Ovary (tissue), 9 donors: ENCODE results near the gene KLHL3. TPM values are rescaled to one million over a fixed set of nuclear protein-coding genes. Genes with fewer than 3 reads are reported as not detected.

Source experiments
- DNase-seq, 5 donors: peaks; one replicate each; pipeline ENCODE4 v3.0.0-alpha.2; 2019 to 2020
- H3K27ac ChIP-seq, 2 donors: fragments of 200-600 bp; one replicate each; pipeline versions ENCODE4 v1.5.1 to v1.8.0; 2019 to 2022
- H3K27me3 ChIP-seq: fragments of 200-600 bp; one replicate; pipeline ENCODE4 v1.8.0; 2022
- H3K36me3 ChIP-seq: fragments of 200-600 bp; sonication (generic); one replicate; pipeline ENCODE4 v1.5.1; 2019
- H3K4me1 ChIP-seq: one replicate; pipeline ENCODE4 v1.8.1; 2013; ENCODE audit warnings: mild to moderate bottlenecking, moderate library complexity; ENCODE audit not compliant: insufficient read depth
- H3K4me3 ChIP-seq: fragments of 200-600 bp; sonication (generic); one replicate; pipeline ENCODE4 v1.5.1; 2017
- H3K9me3 ChIP-seq, 2 donors: fragments of 200-600 bp in 1 of 2; sonication (generic) in 1 of 2; one replicate each; pipeline versions ENCODE4 v1.5.1 to v1.8.1; 2013 to 2019; ENCODE audit warnings: mild to moderate bottlenecking in 1 of 2, moderate library complexity in 1 of 2
- CTCF ChIP-seq, 3 donors: fragments of 450-650 bp in 2 of 3; fragments of 200-600 bp in 1 of 3; IDR thresholded peaks; one replicate each; pipeline versions ENCODE4 v1.5.1 to v1.8.0; 2016 to 2022; ENCODE audit warnings: antibody characterized with exemption in 3 of 3, mild to moderate bottlenecking in 1 of 3
- EP300 ChIP-seq: sonication (generic); formaldehyde crosslinking; IDR thresholded peaks from one replicate; pipeline ENCODE4 v1.6.1; 2017; ENCODE audit warnings: antibody characterized with exemption
- POLR2A ChIP-seq: fragments of 450-650 bp; IDR thresholded peaks from one replicate; pipeline ENCODE4 v1.6.1; 2017; ENCODE audit warnings: antibody characterized with exemption, mild to moderate bottlenecking, moderate library complexity
- WGBS, 3 donors: extraction: QIAGEN DNeasy Blood & Tissue Kit in 1 of 3; methylation state at CpG; one replicate each; pipeline versions ENCODE4 v1.1.5 to v1.1.7; 2013 to 2017; 5-methylcytosine and 5-hydroxymethylcytosine counted together
- intact Hi-C, 4 donors: fragments of 100-400 bp; cut with DNase I; formaldehyde crosslinking; loops; one replicate each; pipeline versions ENCODE4 v1.11.0 to v1.15.1; 2022 to 2023
- polyA plus RNA-seq, 2 donors: library from polyadenylated mRNA; stranded (reverse); fragments of 200-250 nt in 1 of 2; fragments of 350-450 nt in 1 of 2; fragmentation: Illumina TruSeq in 1 of 2; extraction: RNeasy Lipid Tissue Mini Kit (QIAGEN cat#74804) in 1 of 2; gene quantifications; one replicate each; pipeline ENCODE4 v1.2.3, GENCODE V29; 2013 to 2014
- total RNA-seq, 7 donors: library from RNA; depleted of rRNA in 2 of 7; stranded (reverse); fragments of >200 nt in 2 of 7; fragmentation: NEBNext Ultra II Directional in 3 of 7; extraction: Animal tissue kit (Norgen Biotek cat#: 25700) in 3 of 7; gene quantifications; one replicate each; pipeline versions ENCODE4 v1.1.0 to v1.2.4, GENCODE V29; 2016 to 2023
- donor health status: DM: no; HTN: no; CAD: no; lungs with moderate emphysema.
- donor health status: DM: no; HTN: no; CAD: no.
- donor health status: Bipolar disorder and iron deficiency.
- donor health status: DM: yes; HTN: yes; CAD: no.
- donor health status: DM: no; HTN: no; CAD: no.
- donor health status: DM: yes; HTN: yes; CAD: no.

KLHL3 gene
- total and polyA plus RNA-seq, 9 donors = 2.9 to 15.7 (median 8.7) TPM

GRCh38 chr5:137621861-137622823 is 113.7 kb downstream of the KLHL3 start:
- no peak for TF ChIP-seq EP300
- Histone ChIP-seq H3K4me1 (peaks cover 3% of the 10 kb centered on the region), H3K36me3 (no peaks in the 10 kb centered on the region), H3K27ac (no peak overlapping the region), H3K9me3 (no peaks in the 10 kb centered on the region), H3K27me3 (no peaks in the 10 kb centered on the region), H3K4me3 (no peak overlapping the region)
- DNase-seq = no peak
- intact Hi-C loops = no loop called here
- 78 to 85% (median 85%) methylated on average over 10 of the region's 10 CpGs for WGBS, 3 donors

- 76 to 89% (median 88%) methylated on average over 3 of the region's 3 CpGs for WGBS, 3 donors
- peaks cover 3% of the 10 kb centered on the region for H3K4me1 ChIP-seq
- H3K27ac ChIP-seq = no peak overlapping the region
- no peaks in the 10 kb centered on the region for H3K9me3 ChIP-seq
- H3K36me3 ChIP-seq = no peaks in the 10 kb centered on the region
- no peak for TF ChIP-seq POLR2A
- no peak for TF ChIP-seq EP300
- TF ChIP-seq CTCF (IDR thresholded peaks at IDR 0.05) = no peak
- DNase-seq = no peak
- H3K4me3 ChIP-seq = no peak overlapping the region
- intact Hi-C loops = no loop called here
- no peaks in the 10 kb centered on the region for H3K27me3 ChIP-seq
These were observed 114.6 kb downstream of the KLHL3 start for GRCh38 chr5:137621306-137621705.

- H3K27me3 ChIP-seq = no peaks in the 10 kb centered on the region
- peak in 4 of 5 donors; percentile 40 to 54 (median 48) for DNase-seq
- 42 to 46% (median 45%) methylated on average over 12 of the region's 12 CpGs for WGBS, 3 donors
- TF ChIP-seq POLR2A = no peak
- no peak for TF ChIP-seq EP300
- TF ChIP-seq CTCF (IDR thresholded peaks at IDR 0.05) = no peak
- no peak overlapping the region for H3K27ac ChIP-seq
- no peaks in the 10 kb centered on the region for H3K9me3 ChIP-seq
- H3K36me3 ChIP-seq = no peaks in the 10 kb centered on the region
- intact Hi-C loops = no loop called here
- peaks cover 3% of the 10 kb centered on the region for H3K4me1 ChIP-seq
- H3K4me3 ChIP-seq = no peak overlapping the region
These were observed 116.6 kb downstream of the KLHL3 start for GRCh38 chr5:137619191-137619870.

GRCh38 chr5:137618476-137618875 is 117.4 kb downstream of the KLHL3 start:
- intact Hi-C loops = no loop called here
- no peaks in the 10 kb centered on the region for H3K36me3 ChIP-seq
- no peak for DNase-seq
- H3K27ac ChIP-seq = no peak overlapping the region
- H3K9me3 ChIP-seq = no peaks in the 10 kb centered on the region
- no peak overlapping the region for H3K4me3 ChIP-seq
- TF ChIP-seq POLR2A (no peak), CTCF (IDR thresholded peaks at IDR 0.05) (no peak), EP300 (no peak)
- no peaks in the 10 kb centered on the region for H3K27me3 ChIP-seq
- peaks cover 3% of the 10 kb centered on the region for H3K4me1 ChIP-seq
- WGBS, 3 donors = 80 to 88% (median 85%) methylated on average over 7 of the region's 7 CpGs
